Measurements from ENCODE around the gene CCDC7. TPM values are rescaled to one million over a fixed set of nuclear protein-coding genes. Genes with fewer than 3 reads are reported as not detected.
"Not testable (repeated sequence)": the region's sequence is repeated elsewhere in the genome, so short reads cannot be mapped to it uniquely, and the experiment has no call there.

The CCDC7 gene
- total RNA-seq, 1 experiment from 2014 or later, result 6.0 TPM

GRCh38 chr10:32795598-32796183 is 349.8 kb downstream of the CCDC7 start:
- POLR2A ChIA-PET, result no interaction called here
- in situ Hi-C loops (cut with HindIII; ENCODE audit: low pct_unique_long_range_greater_than_20kb, low sequenced_read_pairs), result no loop called here
- TF ChIP-seq POLR2AphosphoS5 (IDR thresholded peaks at IDR 0.05; ENCODE audit: low read depth, low read length) (no peak), CTCF (IDR thresholded peaks at IDR 0.05) (peak; percentile 72), REST (IDR thresholded peaks at IDR 0.05; ENCODE audit: insufficient read depth in 1 of 2, low read depth in 2 of 2, low read length in 1 of 2) (no peak), TCF7L2 (IDR thresholded peaks at IDR 0.05; ENCODE audit: low read depth, low read length) (no peak), SIN3A (IDR thresholded peaks at IDR 0.05; ENCODE audit: borderline replicate concordance, insufficient read depth, low read depth, low read length) (no peak)
- Histone ChIP-seq H3K27me3 (ENCODE audit: control insufficient read depth, insufficient read depth, low read length) (no peaks in the 10 kb centered on the region), H3K4me1 (ENCODE audit: control insufficient read depth, insufficient read depth, low read length) (peaks cover 5% of the 10 kb centered on the region), H3K9me3 (ENCODE audit: control insufficient read depth, insufficient read depth, low read depth, low read length) (no peaks in the 10 kb centered on the region), H3K36me3 (ENCODE audit: control insufficient read depth, insufficient read depth, low read length) (no peaks in the 10 kb centered on the region), H3K4me3 (ENCODE audit: low read depth in 2 of 2, low read length in 2 of 2) (no peak overlapping the region), H3K27ac (ENCODE audit: low read length) (peak overlapping the region; percentile 80)
- no TSS peak for BruUV-seq (replicated peaks)
- CTCF ChIA-PET, result no interaction called here
- intact Hi-C loops (cut with micrococcal nuclease; ENCODE audit: unreplicated experiment), result loop anchor here (1.0 to 10.0 kb wide), 2 partner anchors 99 to 214 kb away; no protein-coding TSS in a partner anchor
- ATAC-seq (no peak), DNase-seq (ENCODE audit: low read depth, low spot score) (peak; percentile 28)

GRCh38 chr10:32797393-32797792 is 351.5 kb downstream of the CCDC7 start:
- H3K4me1 ChIP-seq (ENCODE audit: control insufficient read depth, insufficient read depth, low read length); H3K27me3 ChIP-seq (ENCODE audit: control insufficient read depth, insufficient read depth, low read length); H3K36me3 ChIP-seq (ENCODE audit: control insufficient read depth, insufficient read depth, low read length); in situ Hi-C loops (cut with HindIII; ENCODE audit: low pct_unique_long_range_greater_than_20kb, low sequenced_read_pairs); H3K9me3 ChIP-seq (ENCODE audit: control insufficient read depth, insufficient read depth, low read depth, low read length); POLR2A ChIA-PET; ATAC-seq; H3K4me3 ChIP-seq (ENCODE audit: low read depth in 2 of 2, low read length in 2 of 2); CTCF ChIA-PET; H3K27ac ChIP-seq (ENCODE audit: low read length); DNase-seq (ENCODE audit: low read depth, low spot score); BruUV-seq (replicated peaks): not testable (repeated sequence)
- peak; percentile 13; the same call in 1 of the 2 replicates for TF ChIP-seq CTCF (IDR thresholded peaks at IDR 0.05)
- intact Hi-C loops (cut with micrococcal nuclease; ENCODE audit: unreplicated experiment), result loop anchor here (10.0 kb wide), 1 partner anchor 97 kb away; no protein-coding TSS in a partner anchor
